ENCODE data around the gene NPFFR2. TPM values are rescaled to one million over a fixed set of nuclear protein-coding genes. Genes with fewer than 3 reads are reported as not detected.

Gene NPFFR2
- total RNA-seq, 1 donor from 2014 or later = not detected

- Mint-ChIP-seq H3K4me3 (ENCODE audit: unreplicated experiment) (no peak overlapping the region), H3K4me1 (ENCODE audit: low read depth) (peaks cover 6% of the 10 kb centered on the region), H3K36me3 (ENCODE audit: low read depth) (no peaks in the 10 kb centered on the region), H3K9me3 (ENCODE audit: low read depth) (peaks cover 4% of the 10 kb centered on the region), H3K27ac (ENCODE audit: unreplicated experiment) (no peak overlapping the region), H3K27me3 (ENCODE audit: low read depth) (peaks cover 6% of the 10 kb centered on the region)
- no peak for TF ChIP-seq CTCF (IDR thresholded peaks at IDR 0.05)
- no peak for DNase-seq (ENCODE audit: low spot score)
Observed at GRCh38 chr4:72110886-72111285, 79.1 kb downstream of the NPFFR2 start.

- no peak overlapping the region for H3K27ac Mint-ChIP-seq (ENCODE audit: unreplicated experiment)
- peaks cover 6% of the 10 kb centered on the region for H3K4me1 Mint-ChIP-seq (ENCODE audit: low read depth)
- DNase-seq (ENCODE audit: low spot score) = no peak
- H3K36me3 Mint-ChIP-seq (ENCODE audit: low read depth) = no peaks in the 10 kb centered on the region
- peaks cover 4% of the 10 kb centered on the region for H3K9me3 Mint-ChIP-seq (ENCODE audit: low read depth)
- no peak overlapping the region for H3K4me3 Mint-ChIP-seq (ENCODE audit: unreplicated experiment)
- H3K27me3 Mint-ChIP-seq (ENCODE audit: low read depth) = peaks cover under 1% of the 10 kb centered on the region
- TF ChIP-seq CTCF (IDR thresholded peaks at IDR 0.05) = no peak
Observed at GRCh38 chr4:72111863-72112262, 80.1 kb downstream of the NPFFR2 start.

- Mint-ChIP-seq H3K36me3 (ENCODE audit: low read depth) (no peaks in the 10 kb centered on the region), H3K9me3 (ENCODE audit: low read depth) (peaks cover 4% of the 10 kb centered on the region), H3K4me3 (ENCODE audit: unreplicated experiment) (no peak overlapping the region), H3K27me3 (ENCODE audit: low read depth) (no peaks in the 10 kb centered on the region), H3K4me1 (ENCODE audit: low read depth) (peaks cover 6% of the 10 kb centered on the region), H3K27ac (ENCODE audit: unreplicated experiment) (no peak overlapping the region)
- no peak for DNase-seq (ENCODE audit: low spot score)
- TF ChIP-seq CTCF (IDR thresholded peaks at IDR 0.05) = no peak
Observed at GRCh38 chr4:72112514-72113156, 80.8 kb downstream of the NPFFR2 start.

GRCh38 chr4:72118017-72118416 lies 86.2 kb downstream of the NPFFR2 start:
- H3K27ac Mint-ChIP-seq (ENCODE audit: unreplicated experiment) = no peak overlapping the region
- DNase-seq (ENCODE audit: low spot score) = no peak

GRCh38 chr4:72119946-72120345 lies 88.1 kb downstream of the NPFFR2 start:
- Mint-ChIP-seq H3K27ac (ENCODE audit: unreplicated experiment) (no peak overlapping the region), H3K4me3 (ENCODE audit: unreplicated experiment) (no peak overlapping the region), H3K36me3 (ENCODE audit: low read depth) (no peaks in the 10 kb centered on the region), H3K4me1 (ENCODE audit: low read depth) (no peaks in the 10 kb centered on the region), H3K27me3 (ENCODE audit: low read depth) (peaks cover 18% of the 10 kb centered on the region), H3K9me3 (ENCODE audit: low read depth) (no peaks in the 10 kb centered on the region)
- TF ChIP-seq CTCF (IDR thresholded peaks at IDR 0.05) = no peak
- DNase-seq (ENCODE audit: low spot score) = no peak

More at GRCh38 chr4:72118017-72118416, 86.2 kb downstream of the NPFFR2 start:
- H3K9me3 Mint-ChIP-seq (ENCODE audit: low read depth) = no peaks in the 10 kb centered on the region
- no peak for TF ChIP-seq CTCF (IDR thresholded peaks at IDR 0.05)
- no peaks in the 10 kb centered on the region for H3K36me3 Mint-ChIP-seq (ENCODE audit: low read depth)
- H3K4me3 Mint-ChIP-seq (ENCODE audit: unreplicated experiment) = no peak overlapping the region
- no peaks in the 10 kb centered on the region for H3K4me1 Mint-ChIP-seq (ENCODE audit: low read depth)
- peaks cover 14% of the 10 kb centered on the region for H3K27me3 Mint-ChIP-seq (ENCODE audit: low read depth)
